Stimulated activated CD8-positive, alpha-beta memory T cell treated with anti-CD3 and anti-CD28 coated beads, Interleukin-7, amount 100 ng/mL, for 24 hours (primary cell): ENCODE results near the gene MDH1.
"Not testable (repeated sequence)": the region's sequence is repeated elsewhere in the genome, so short reads cannot be mapped to it uniquely, and the experiment has no call there.

Experiments used
- DNase-seq: peaks from one replicate; pipeline ENCODE4 v3.0.0-alpha.2; 2020; ENCODE audit warnings: low read depth

The MDH1 gene

GRCh38 chr2:63589148-63589958, 590 bp downstream of the MDH1 start:
- DNase-seq = no peak

GRCh38 chr2:63590626-63591408, 2.1 kb downstream of the MDH1 start:
- no peak for DNase-seq

- DNase-seq = no peak
Observed at GRCh38 chr2:63591566-63592175, 2.9 kb downstream of the MDH1 start.

- DNase-seq = no peak
Observed at GRCh38 chr2:63594660-63595059, 5.9 kb downstream of the MDH1 start.

GRCh38 chr2:63596401-63596883, 7.7 kb downstream of the MDH1 start:
- no peak for DNase-seq

GRCh38 chr2:63598981-63599380, 10.2 kb downstream of the MDH1 start:
- no peak for DNase-seq

- no peak for DNase-seq
Observed at GRCh38 chr2:63600881-63601460, 12.2 kb downstream of the MDH1 start.

- DNase-seq = no peak
Observed at GRCh38 chr2:63604666-63605065, 15.9 kb downstream of the MDH1 start.

GRCh38 chr2:63608865-63609264, 20.1 kb downstream of the MDH1 start:
- DNase-seq = not testable (repeated sequence)

- no peak for DNase-seq
Observed at GRCh38 chr2:63610525-63610924, 21.8 kb downstream of the MDH1 start.

GRCh38 chr2:63613391-63613901, 24.7 kb downstream of the MDH1 start:
- DNase-seq = no peak

GRCh38 chr2:63614448-63614968, 25.7 kb downstream of the MDH1 start:
- DNase-seq = no peak

GRCh38 chr2:63614983-63615945, 26.5 kb downstream of the MDH1 start:
- no peak for DNase-seq

- no peak for DNase-seq
Observed at GRCh38 chr2:63617366-63617765, 28.6 kb downstream of the MDH1 start.

- no peak for DNase-seq
Observed at GRCh38 chr2:63619328-63619727, 30.6 kb downstream of the MDH1 start.

GRCh38 chr2:63622751-63623150, 34.0 kb downstream of the MDH1 start:
- DNase-seq = no peak

- not testable (repeated sequence) for DNase-seq
Observed at GRCh38 chr2:63623763-63624162, 35.0 kb downstream of the MDH1 start.

- no peak for DNase-seq
Observed at GRCh38 chr2:63627866-63628265, 39.1 kb downstream of the MDH1 start.

GRCh38 chr2:63628403-63628942, 39.7 kb downstream of the MDH1 start:
- DNase-seq = no peak

- no peak for DNase-seq
Observed at GRCh38 chr2:63631501-63631900, 42.7 kb downstream of the MDH1 start.
